Astrocyte (in vitro differentiated cells and primary cell): ENCODE results near the gene ARHGAP9. TPM values are rescaled to one million over a fixed set of nuclear protein-coding genes. Genes with fewer than 3 reads are reported as not detected.
"Not testable (repeated sequence)": the region's sequence is repeated elsewhere in the genome, so short reads cannot be mapped to it uniquely, and the experiment has no call there.

Experiments used
- DNase-seq: peaks from one replicate; pipeline ENCODE4 v3.0.0-alpha.2; 2010; ENCODE audit warnings: low read depth
- FAIRE-seq: peaks from 2 replicates; lab custom pipeline; 2011; peaks lifted over from hg19 to GRCh38; lab: Jason Lieb, UNC
- H2AFZ ChIP-seq: 2 replicates; pipeline ENCODE4 v1.6.0; 2012; ENCODE audit warnings: low read depth, low read length, inconsistent platforms
- H3K27ac ChIP-seq: 2 replicates; pipeline ENCODE4 v1.5.1; 2011; ENCODE audit warnings: low read depth, low read length, inconsistent platforms
- H3K27me3 ChIP-seq: 2 replicates; pipeline ENCODE4 v1.6.0; 2011; ENCODE audit warnings: low read length, inconsistent platforms; ENCODE audit not compliant: insufficient read depth
- H3K36me3 ChIP-seq: 2 replicates; pipeline ENCODE4 v1.5.1; 2011; ENCODE audit warnings: low read length, inconsistent platforms; ENCODE audit not compliant: insufficient read depth
- H3K4me1 ChIP-seq: 2 replicates; pipeline ENCODE4 v1.5.1; 2011; ENCODE audit warnings: low read length, inconsistent platforms; ENCODE audit not compliant: insufficient read depth
- H3K4me2 ChIP-seq: 2 replicates; pipeline ENCODE4 v1.6.0; 2012; ENCODE audit warnings: low read length, inconsistent platforms
- H3K4me3 ChIP-seq: 2 replicates; pipeline ENCODE4 v1.5.1; 2011; ENCODE audit warnings: low read depth, mild to moderate bottlenecking, low read length, inconsistent platforms; ENCODE audit not compliant: insufficient read depth
- H3K79me2 ChIP-seq: 2 replicates; pipeline ENCODE4 v1.6.0; 2012; ENCODE audit warnings: mild to moderate bottlenecking, low read length, inconsistent platforms; ENCODE audit not compliant: insufficient read depth
- H3K9ac ChIP-seq: 2 replicates; pipeline ENCODE4 v1.6.0; 2012; ENCODE audit warnings: mild to moderate bottlenecking, low read length, inconsistent platforms
- H3K9me3 ChIP-seq: 2 replicates; pipeline ENCODE4 v1.5.1; 2012; ENCODE audit warnings: low read depth, mild to moderate bottlenecking, low read length, inconsistent platforms; ENCODE audit not compliant: insufficient read depth
- H4K20me1 ChIP-seq: 2 replicates; pipeline ENCODE4 v1.6.0; 2012; ENCODE audit warnings: low read length, inconsistent platforms; ENCODE audit not compliant: insufficient read depth
- H3K27ac Mint-ChIP-seq: one replicate; pipeline ENCODE4 v1.8.0; 2021; ENCODE audit warnings: mild to moderate bottlenecking, mixed read lengths; ENCODE audit not compliant: unreplicated experiment
- H3K27me3 Mint-ChIP-seq: one replicate; pipeline ENCODE4 v1.8.0; 2021; ENCODE audit warnings: low read depth, mixed read lengths; ENCODE audit not compliant: unreplicated experiment
- H3K36me3 Mint-ChIP-seq: one replicate; pipeline ENCODE4 v1.8.0; 2021; ENCODE audit warnings: low read depth, mixed read lengths; ENCODE audit not compliant: unreplicated experiment
- H3K4me1 Mint-ChIP-seq: one replicate; pipeline ENCODE4 v1.8.0; 2021; ENCODE audit warnings: low read depth, mixed read lengths; ENCODE audit not compliant: unreplicated experiment
- H3K4me3 Mint-ChIP-seq: one replicate; pipeline ENCODE4 v1.8.0; 2021; ENCODE audit warnings: mild to moderate bottlenecking, moderate library complexity, mixed read lengths; ENCODE audit not compliant: unreplicated experiment
- H3K9me3 Mint-ChIP-seq: one replicate; pipeline ENCODE4 v1.8.0; 2021; ENCODE audit warnings: mild to moderate bottlenecking, mixed read lengths; ENCODE audit not compliant: unreplicated experiment
- EZH2 ChIP-seq: IDR thresholded peaks from 2 replicates; pipeline ENCODE4 v1.6.1; 2012; ENCODE audit warnings: mild to moderate bottlenecking, low read length, inconsistent platforms; ENCODE audit not compliant: insufficient read depth
- total RNA-seq: library from RNA; stranded (reverse); gene quantifications from 2 replicates; pipeline ENCODE4 v1.2.1, GENCODE V29; 2021
- TF ChIP-seq, protein P1 (sequence below): IDR thresholded peaks from 2 replicates; pipeline ENCODE4 v1.5.1; 2011; ENCODE audit warnings: low read depth, mild to moderate bottlenecking, inconsistent platforms, low read length, moderate library complexity; ENCODE audit not compliant: insufficient read depth

The ARHGAP9 gene
- total RNA-seq, 1 donor from 2014 or later, result 3.1 TPM

DNA sequence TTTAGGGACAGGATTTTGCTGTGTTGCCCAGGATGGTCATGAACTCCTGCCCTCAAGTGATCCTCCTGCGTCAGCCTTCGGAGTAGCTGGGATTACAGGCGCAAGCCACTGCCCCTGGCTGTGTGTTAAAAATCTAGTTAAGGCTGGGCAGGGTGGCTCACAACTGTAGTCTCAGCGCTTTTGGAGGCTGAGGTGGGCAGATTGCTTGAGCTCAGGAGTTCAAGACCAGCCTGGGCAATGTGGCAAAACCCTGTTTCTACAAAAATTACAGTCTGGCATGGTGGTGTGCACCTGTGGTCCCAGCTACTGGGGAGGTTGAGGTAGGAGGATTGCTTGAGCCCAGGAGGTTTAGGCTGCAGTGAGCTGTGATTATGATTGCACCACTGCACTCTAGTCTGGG, 31.5 kb upstream of the ARHGAP9 start:
- DNase-seq (no peak), FAIRE-seq (no peak)
- Mint-ChIP-seq H3K9me3 (no peaks in the 10 kb centered on the region), H3K36me3 (peaks cover 39% of the 10 kb centered on the region), H3K4me3 (no peak overlapping the region), H3K4me1 (peaks cover 7% of the 10 kb centered on the region), H3K27ac (no peak overlapping the region), H3K27me3 (no peaks in the 10 kb centered on the region)
- Histone ChIP-seq H3K4me2 (no peak overlapping the region), H3K27me3 (no peaks in the 10 kb centered on the region), H3K79me2 (no peaks in the 10 kb centered on the region), H3K9ac (no peak overlapping the region), H3K36me3 (peaks cover 47% of the 10 kb centered on the region), H3K9me3 (no peaks in the 10 kb centered on the region), H3K27ac (no peak overlapping the region), H2AFZ (no peak overlapping the region), H4K20me1 (peaks cover 42% of the 10 kb centered on the region), H3K4me3 (no peak overlapping the region), H3K4me1 (no peaks in the 10 kb centered on the region)
- TF ChIP-seq, protein P1, sequence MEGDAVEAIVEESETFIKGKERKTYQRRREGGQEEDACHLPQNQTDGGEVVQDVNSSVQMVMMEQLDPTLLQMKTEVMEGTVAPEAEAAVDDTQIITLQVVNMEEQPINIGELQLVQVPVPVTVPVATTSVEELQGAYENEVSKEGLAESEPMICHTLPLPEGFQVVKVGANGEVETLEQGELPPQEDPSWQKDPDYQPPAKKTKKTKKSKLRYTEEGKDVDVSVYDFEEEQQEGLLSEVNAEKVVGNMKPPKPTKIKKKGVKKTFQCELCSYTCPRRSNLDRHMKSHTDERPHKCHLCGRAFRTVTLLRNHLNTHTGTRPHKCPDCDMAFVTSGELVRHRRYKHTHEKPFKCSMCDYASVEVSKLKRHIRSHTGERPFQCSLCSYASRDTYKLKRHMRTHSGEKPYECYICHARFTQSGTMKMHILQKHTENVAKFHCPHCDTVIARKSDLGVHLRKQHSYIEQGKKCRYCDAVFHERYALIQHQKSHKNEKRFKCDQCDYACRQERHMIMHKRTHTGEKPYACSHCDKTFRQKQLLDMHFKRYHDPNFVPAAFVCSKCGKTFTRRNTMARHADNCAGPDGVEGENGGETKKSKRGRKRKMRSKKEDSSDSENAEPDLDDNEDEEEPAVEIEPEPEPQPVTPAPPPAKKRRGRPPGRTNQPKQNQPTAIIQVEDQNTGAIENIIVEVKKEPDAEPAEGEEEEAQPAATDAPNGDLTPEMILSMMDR, result no peak
- TF ChIP-seq EZH2, result no peak

DNA sequence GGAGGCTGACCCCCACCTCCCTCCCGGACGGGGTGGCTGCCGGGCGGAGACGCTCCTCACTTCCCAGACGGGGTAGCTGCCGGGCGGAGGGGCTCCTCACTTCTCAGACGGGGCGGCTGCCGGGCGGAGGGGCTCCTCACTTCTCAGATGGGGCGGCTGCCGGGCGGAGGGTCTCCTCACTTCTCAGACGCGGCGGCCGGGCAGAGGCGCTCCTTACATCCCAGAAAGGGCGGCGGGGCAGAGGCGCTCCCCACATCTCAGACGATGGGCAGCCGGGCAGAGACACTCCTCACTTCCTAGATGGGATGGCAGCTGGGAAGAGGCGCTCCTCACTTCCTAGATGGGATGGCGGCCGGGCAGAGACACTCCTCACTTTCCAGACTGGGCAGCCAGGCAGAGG, 28.1 kb upstream of the ARHGAP9 start:
- not testable (repeated sequence) for H3K4me1 Mint-ChIP-seq, H3K9ac ChIP-seq, DNase-seq, H3K4me3 Mint-ChIP-seq, H3K79me2 ChIP-seq, H3K27ac ChIP-seq, H2AFZ ChIP-seq, H3K4me2 ChIP-seq, H3K27me3 ChIP-seq, H3K27me3 Mint-ChIP-seq, H3K9me3 Mint-ChIP-seq, H3K27ac Mint-ChIP-seq, H3K4me3 ChIP-seq, FAIRE-seq, H3K9me3 ChIP-seq, H3K4me1 ChIP-seq
- Histone ChIP-seq H3K36me3 (peaks cover 38% of the 10 kb centered on the region), H4K20me1 (peaks cover 19% of the 10 kb centered on the region)
- H3K36me3 Mint-ChIP-seq, result peaks cover 36% of the 10 kb centered on the region

DNA sequence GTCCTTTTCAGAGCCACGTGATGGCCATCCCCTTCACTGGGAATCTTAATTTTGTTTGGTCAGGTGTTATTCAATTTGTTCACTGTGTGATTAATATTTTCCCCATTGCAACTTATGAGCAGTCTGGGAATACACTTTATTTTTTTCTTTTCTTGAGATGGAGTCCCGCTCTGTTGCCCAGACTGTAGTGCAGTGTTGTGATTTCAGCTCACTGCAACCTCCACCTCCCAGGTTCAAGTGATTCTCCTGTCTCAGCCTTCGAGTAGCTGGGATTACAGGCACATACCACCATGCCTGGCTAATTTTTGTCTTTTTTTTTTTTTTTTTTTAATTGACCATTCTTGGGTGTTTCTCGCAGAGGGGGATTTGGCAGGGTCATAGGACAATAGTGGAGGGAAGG, 26.9 kb upstream of the ARHGAP9 start:
- not testable (repeated sequence) for H3K4me3 ChIP-seq, H3K9me3 Mint-ChIP-seq, H3K79me2 ChIP-seq, H3K4me2 ChIP-seq, H3K27me3 Mint-ChIP-seq, H2AFZ ChIP-seq, H3K4me3 Mint-ChIP-seq, FAIRE-seq, H3K9ac ChIP-seq, DNase-seq, H3K27ac ChIP-seq, H3K27ac Mint-ChIP-seq, H3K27me3 ChIP-seq, H3K9me3 ChIP-seq, H3K4me1 ChIP-seq, H3K4me1 Mint-ChIP-seq, H4K20me1 ChIP-seq
- peaks cover 30% of the 10 kb centered on the region for H3K36me3 ChIP-seq
- H3K36me3 Mint-ChIP-seq, result peaks cover 32% of the 10 kb centered on the region

DNA sequence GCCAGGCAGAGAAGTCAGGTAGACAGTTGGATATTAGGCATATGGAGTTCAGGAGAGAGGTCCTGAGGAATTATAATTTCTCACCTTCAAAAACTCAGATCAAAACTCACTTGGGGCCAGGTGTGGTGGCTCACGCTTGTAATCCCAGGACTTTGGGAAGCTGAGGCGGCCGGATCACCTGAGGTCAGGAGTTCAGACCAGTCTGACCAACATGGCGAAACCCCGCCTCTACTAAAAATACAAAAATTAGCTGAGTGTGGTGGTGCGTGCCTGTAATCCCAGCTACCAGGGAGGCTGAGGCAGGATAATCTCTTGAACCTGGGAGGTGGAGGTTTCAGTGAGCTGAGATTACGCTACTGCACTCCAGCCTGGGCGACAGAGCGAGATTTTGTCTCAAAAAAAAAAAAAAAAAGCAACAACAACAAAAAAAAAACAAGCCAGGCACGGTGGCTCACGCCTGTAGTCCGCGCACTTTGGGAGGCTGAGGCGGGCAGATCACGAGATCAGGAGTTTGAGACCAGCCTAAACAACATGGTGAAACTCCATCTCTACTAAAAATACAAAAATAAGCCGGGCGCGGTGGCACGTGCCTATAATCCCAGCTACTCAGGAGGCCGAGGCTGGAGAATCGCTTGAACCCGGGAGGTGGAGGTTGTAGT, 22.8 kb upstream of the ARHGAP9 start:
- Histone ChIP-seq H4K20me1 (peaks cover 12% of the 10 kb centered on the region), H3K36me3 (peaks cover 53% of the 10 kb centered on the region)
- H3K27me3 ChIP-seq, H3K9me3 Mint-ChIP-seq, H3K9me3 ChIP-seq, H3K4me1 Mint-ChIP-seq, H3K27ac Mint-ChIP-seq, H3K4me3 ChIP-seq, DNase-seq, H3K4me1 ChIP-seq, H2AFZ ChIP-seq, FAIRE-seq, H3K27ac ChIP-seq, H3K4me2 ChIP-seq, H3K79me2 ChIP-seq, H3K4me3 Mint-ChIP-seq, H3K9ac ChIP-seq, H3K27me3 Mint-ChIP-seq: not testable (repeated sequence)
- H3K36me3 Mint-ChIP-seq, result peaks cover 44% of the 10 kb centered on the region
